Panc1 (cell line): ENCODE measurements around the gene ZNF684. TPM values are rescaled to one million over a fixed set of nuclear protein-coding genes. Genes with fewer than 3 reads are reported as not detected.

Experiments used
- ATAC-seq: fragments of 200-7000 bp; cut with Tn5 transposase; 2 replicates; pipeline ENCODE4 v1.9.1; 2020; ENCODE audit warnings: mild to moderate bottlenecking, moderate library complexity
- BruUV-seq: library from RNA; stranded (reverse); fragments of 400-500 nt; replicated peaks from 2 replicates; lab custom pipeline; 2021; lab: Mats Ljungman, UMichigan
- CTCF ChIA-PET: fragments of 300-600 bp; sonication (Branson Sonifier 250); formaldehyde crosslinking; loops from one replicate; lab custom pipeline; 2022; ENCODE audit warnings: antibody characterized with exemption; lab: Charles Lee
- POLR2A ChIA-PET: fragments of 300-600 bp; sonication (Branson Sonifier 250); formaldehyde crosslinking; loops from one replicate; lab custom pipeline; 2022; ENCODE audit warnings: antibody characterized with exemption; lab: Charles Lee
- DNase-seq: peaks from one replicate; pipeline ENCODE4 v3.0.0-alpha.2; 2010; ENCODE audit warnings: low read depth, low spot score
- H3K27ac ChIP-seq: 2 replicates; pipeline ENCODE4 v1.5.1; 2011; ENCODE audit warnings: mild to moderate bottlenecking, low read length, inconsistent platforms
- H3K27me3 ChIP-seq: fragments of 200-500 bp; sonication (Bioruptor generic); 2 replicates; pipeline ENCODE4 v1.6.0; 2014; ENCODE audit warnings: low read length, inconsistent platforms; ENCODE audit not compliant: control insufficient read depth, insufficient read depth
- H3K36me3 ChIP-seq: fragments of 200-500 bp; sonication (Bioruptor generic); 2 replicates; pipeline ENCODE4 v1.5.1; 2014; ENCODE audit warnings: inconsistent platforms, mild to moderate bottlenecking, low read length, moderate library complexity; ENCODE audit not compliant: control insufficient read depth, insufficient read depth
- H3K4me1 ChIP-seq: 2 replicates; pipeline ENCODE4 v1.5.1; 2011; ENCODE audit warnings: inconsistent platforms, mild to moderate bottlenecking, low read length, moderate library complexity; ENCODE audit not compliant: control insufficient read depth, insufficient read depth
- H3K4me3 ChIP-seq, 2 experiments: 2 replicates each; pipeline ENCODE4 v1.5.1; 2011 to 2012; ENCODE audit warnings: low read depth in 2 of 2, low read length in 2 of 2, mild to moderate bottlenecking in 2 of 2, inconsistent platforms in 1 of 2, moderate library complexity in 1 of 2
- H3K9me3 ChIP-seq: fragments of 200-500 bp; sonication (Bioruptor generic); 2 replicates; pipeline ENCODE4 v1.5.1; 2014; ENCODE audit warnings: low read depth, mild to moderate bottlenecking, inconsistent platforms, low read length, moderate library complexity; ENCODE audit not compliant: control insufficient read depth, insufficient read depth
- CTCF ChIP-seq: fragments of 450-650 bp; IDR thresholded peaks from 2 replicates; pipeline ENCODE4 v1.5.1; 2017; ENCODE audit warnings: mild to moderate bottlenecking
- POLR2AphosphoS5 ChIP-seq: IDR thresholded peaks from 2 replicates; pipeline ENCODE4 v1.6.1; 2012; ENCODE audit warnings: mild to moderate bottlenecking, low read depth, low read length, moderate library complexity
- SIN3A ChIP-seq: IDR thresholded peaks from 2 replicates; pipeline ENCODE4 v1.6.1; 2012; ENCODE audit warnings: low read depth, mild to moderate bottlenecking, low read length, moderate library complexity, borderline replicate concordance; ENCODE audit not compliant: insufficient read depth
- TCF7L2 ChIP-seq: IDR thresholded peaks from 2 replicates; pipeline ENCODE4 v1.6.1; 2011; ENCODE audit warnings: mild to moderate bottlenecking, low read depth, low read length, inconsistent platforms
- in situ Hi-C: cut with HindIII; loops from 2 replicates; pipeline ENCODE4 v1.10.0; 2016; ENCODE audit warnings: low sequenced_read_pairs, low pct_unique_long_range_greater_than_20kb
- intact Hi-C: fragments of 100-400 bp; cut with micrococcal nuclease; formaldehyde crosslinking; loops from one replicate; pipeline ENCODE4 v1.10.0; 2022; ENCODE audit not compliant: unreplicated experiment
- total RNA-seq: library from RNA; stranded (reverse); gene quantifications from one replicate; pipeline ENCODE4 v1.2.1, GENCODE V29; 2021; ENCODE audit not compliant: unreplicated experiment
- TF ChIP-seq, protein P1 (sequence below), 2 experiments: IDR thresholded peaks; 2 replicates each; pipeline ENCODE4 v1.6.1; 2011 to 2012; ENCODE audit warnings: low read depth in 2 of 2, control low read depth in 1 of 2, low read length in 1 of 2, mild to moderate bottlenecking in 1 of 2, moderate library complexity in 1 of 2; ENCODE audit not compliant: insufficient read depth in 1 of 2

ZNF684 gene
- total RNA-seq, 1 experiment from 2014 or later: 5.3 TPM

- in situ Hi-C loops (no loop called here), intact Hi-C loops (no loop called here)
- no peak for DNase-seq
- ATAC-seq: no peak
- Histone ChIP-seq H3K4me1 (no peaks in the 10 kb centered on the region), H3K27me3 (no peaks in the 10 kb centered on the region), H3K36me3 (no peaks in the 10 kb centered on the region), H3K27ac (no peak overlapping the region), H3K4me3 (no peak overlapping the region), H3K9me3 (peaks cover 4% of the 10 kb centered on the region; the same call in 1 of the 2 replicates)
- TF ChIP-seq TCF7L2 (no peak), SIN3A (no peak), CTCF (no peak), POLR2AphosphoS5 (no peak)
- TF ChIP-seq, protein P1, sequence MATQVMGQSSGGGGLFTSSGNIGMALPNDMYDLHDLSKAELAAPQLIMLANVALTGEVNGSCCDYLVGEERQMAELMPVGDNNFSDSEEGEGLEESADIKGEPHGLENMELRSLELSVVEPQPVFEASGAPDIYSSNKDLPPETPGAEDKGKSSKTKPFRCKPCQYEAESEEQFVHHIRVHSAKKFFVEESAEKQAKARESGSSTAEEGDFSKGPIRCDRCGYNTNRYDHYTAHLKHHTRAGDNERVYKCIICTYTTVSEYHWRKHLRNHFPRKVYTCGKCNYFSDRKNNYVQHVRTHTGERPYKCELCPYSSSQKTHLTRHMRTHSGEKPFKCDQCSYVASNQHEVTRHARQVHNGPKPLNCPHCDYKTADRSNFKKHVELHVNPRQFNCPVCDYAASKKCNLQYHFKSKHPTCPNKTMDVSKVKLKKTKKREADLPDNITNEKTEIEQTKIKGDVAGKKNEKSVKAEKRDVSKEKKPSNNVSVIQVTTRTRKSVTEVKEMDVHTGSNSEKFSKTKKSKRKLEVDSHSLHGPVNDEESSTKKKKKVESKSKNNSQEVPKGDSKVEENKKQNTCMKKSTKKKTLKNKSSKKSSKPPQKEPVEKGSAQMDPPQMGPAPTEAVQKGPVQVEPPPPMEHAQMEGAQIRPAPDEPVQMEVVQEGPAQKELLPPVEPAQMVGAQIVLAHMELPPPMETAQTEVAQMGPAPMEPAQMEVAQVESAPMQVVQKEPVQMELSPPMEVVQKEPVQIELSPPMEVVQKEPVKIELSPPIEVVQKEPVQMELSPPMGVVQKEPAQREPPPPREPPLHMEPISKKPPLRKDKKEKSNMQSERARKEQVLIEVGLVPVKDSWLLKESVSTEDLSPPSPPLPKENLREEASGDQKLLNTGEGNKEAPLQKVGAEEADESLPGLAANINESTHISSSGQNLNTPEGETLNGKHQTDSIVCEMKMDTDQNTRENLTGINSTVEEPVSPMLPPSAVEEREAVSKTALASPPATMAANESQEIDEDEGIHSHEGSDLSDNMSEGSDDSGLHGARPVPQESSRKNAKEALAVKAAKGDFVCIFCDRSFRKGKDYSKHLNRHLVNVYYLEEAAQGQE (IDR thresholded peaks at IDR 0.05; ENCODE audit: insufficient read depth in 1 of 2, low read depth in 2 of 2, low read length in 1 of 2): no peak
- BruUV-seq: no TSS peak
- ChIA-PET CTCF (no interaction called here), POLR2A (no interaction called here)
Observed at GRCh38 chr1:40539338-40539737, 7.9 kb downstream of the ZNF684 start.

- Histone ChIP-seq H3K4me3 (no peak overlapping the region), H3K9me3 (peaks cover 34% of the 10 kb centered on the region), H3K27ac (no peak overlapping the region), H3K27me3 (no peaks in the 10 kb centered on the region), H3K4me1 (no peaks in the 10 kb centered on the region), H3K36me3 (no peaks in the 10 kb centered on the region; the same call in 1 of the 2 replicates)
- in situ Hi-C loops: no loop called here
- DNase-seq: no peak
- ChIA-PET POLR2A (no interaction called here), CTCF (no interaction called here)
- intact Hi-C loops: no loop called here
- TF ChIP-seq TCF7L2: no peak
- TF ChIP-seq CTCF: no peak
- TF ChIP-seq, protein P1 (IDR thresholded peaks at IDR 0.05; ENCODE audit: insufficient read depth in 1 of 2, low read depth in 2 of 2, low read length in 1 of 2): no peak
- TF ChIP-seq SIN3A: no peak
- no peak for TF ChIP-seq POLR2AphosphoS5
- BruUV-seq: no TSS peak
- no peak for ATAC-seq
Observed at GRCh38 chr1:40546957-40547356, 15.5 kb downstream of the ZNF684 start.
